Skin of body (tissue), 2 donors: Measurements from ENCODE around the gene TEX22. TPM values are rescaled to one million over a fixed set of nuclear protein-coding genes. Genes with fewer than 3 reads are reported as not detected.

Experiments
- DNase-seq: peaks from one replicate; lab custom pipeline; 2025; lab: John Stamatoyannopoulos, UW
- total RNA-seq: library from RNA; depleted of rRNA; stranded (reverse); fragments of >200 nt; gene quantifications from one replicate; pipeline ENCODE4 v1.2.3, GENCODE V29; 2014

TEX22 gene
- total RNA-seq, 1 donor from 2014 or later: 0.20 TPM

- no peak for DNase-seq
These were observed 56.8 kb downstream of the TEX22 start for GRCh38 chr14:105455086-105455640.

- DNase-seq: no peak
These were observed 57.7 kb downstream of the TEX22 start for GRCh38 chr14:105455766-105456660.

- no peak for DNase-seq
These were observed 58.6 kb downstream of the TEX22 start for GRCh38 chr14:105456736-105457617.

- no peak for DNase-seq
These were observed 59.7 kb downstream of the TEX22 start for GRCh38 chr14:105458010-105458409.

- no peak for DNase-seq
These were observed 60.2 kb downstream of the TEX22 start for GRCh38 chr14:105458571-105458970.

GRCh38 chr14:105460116-105460515 is 61.8 kb downstream of the TEX22 start:
- DNase-seq: no peak

- no peak for DNase-seq
These were observed 62.3 kb downstream of the TEX22 start for GRCh38 chr14:105460616-105461015.

GRCh38 chr14:105461903-105462302 is 63.6 kb downstream of the TEX22 start:
- DNase-seq: no peak

Other genes with a start within 250 kb of the TEX22 start
- gene JAG2, start 229.8 kb upstream of the TEX22 start, total RNA-seq: 27.0 TPM
- 11.4 TPM for gene NUDT14, start 217.2 kb upstream of the TEX22 start, total RNA-seq
- gene BTBD6, start 150.0 kb upstream of the TEX22 start, total RNA-seq: 29.0 TPM
- gene BRF1, start 97.5 kb upstream of the TEX22 start, total RNA-seq: 33.0 TPM
- 44.9 TPM for gene PACS2, start 83.8 kb upstream of the TEX22 start, total RNA-seq
- gene MTA1, start 21.3 kb downstream of the TEX22 start, total RNA-seq: 48.3 TPM
- 43.2 TPM for gene CRIP2, start 76.3 kb downstream of the TEX22 start, total RNA-seq
- 10.5 TPM for gene CRIP1, start 88.3 kb downstream of the TEX22 start, total RNA-seq
- gene TEDC1, start 92.7 kb downstream of the TEX22 start, total RNA-seq: 5.5 TPM
- 3.7 TPM for gene TMEM121, start 128.0 kb downstream of the TEX22 start, total RNA-seq